Measurements from ENCODE around the gene COQ5. TPM values are rescaled to one million over a fixed set of nuclear protein-coding genes. Genes with fewer than 3 reads are reported as not detected.

The COQ5 gene
- polyA plus RNA-seq, 4 donors = 33.2 to 50.8 (median 41.4) TPM

DNA sequence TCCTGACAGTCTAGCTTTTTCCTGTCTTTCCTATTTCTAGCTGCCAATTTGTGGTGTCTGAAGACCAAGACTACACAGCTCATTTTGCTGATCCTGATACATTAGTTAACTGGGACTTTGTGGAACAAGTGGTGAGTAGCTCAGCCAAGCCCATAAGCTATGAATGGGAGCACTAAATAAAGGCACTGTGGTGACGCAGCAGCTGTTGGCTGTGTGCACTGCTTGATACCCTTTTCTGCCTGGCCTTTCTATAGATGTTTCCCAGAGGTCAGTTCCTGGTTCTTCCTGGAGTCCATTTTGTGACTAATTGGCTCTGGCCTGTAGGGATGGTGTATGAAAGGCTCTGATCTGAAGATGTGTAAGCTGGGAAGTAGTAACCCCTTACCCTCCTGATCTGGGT lies 25.7 kb upstream of the COQ5 start:
- H3K36me3 ChIP-seq (ENCODE audit: control insufficient read depth in 3 of 3, insufficient read depth in 2 of 3, low read depth in 1 of 3, low read length in 3 of 3) = peaks cover 16 to 70% (median 18%) of the 10 kb centered on the region in 3 donors
- H3K9me3 ChIP-seq (ENCODE audit: control insufficient read depth in 2 of 2, insufficient read depth in 1 of 2, low read depth in 1 of 2, low read length in 1 of 2) = no peaks in the 10 kb centered on the region
- no peak overlapping the region for H3K4me3 ChIP-seq (ENCODE audit: low read depth in 1 of 3, low read length in 3 of 3)
- no peaks in the 10 kb centered on the region for H3K27me3 ChIP-seq (ENCODE audit: control insufficient read depth in 3 of 3, insufficient read depth in 3 of 3, low read length in 3 of 3)
- H3K27ac ChIP-seq (ENCODE audit: low read depth in 1 of 3, low read length in 2 of 3) = no peak overlapping the region
- DNase-seq (no peak), FAIRE-seq (no peak)
- 87 to 95% (median 89%) methylated on average over 1 of the region's 1 CpG for WGBS, 3 donors
- H3K4me1 ChIP-seq (ENCODE audit: control insufficient read depth in 3 of 3, insufficient read depth in 2 of 3, low read depth in 1 of 3, low read length in 2 of 3) = peaks cover 2 to 6% (median 3%) of the 10 kb centered on the region in 3 donors

DNA sequence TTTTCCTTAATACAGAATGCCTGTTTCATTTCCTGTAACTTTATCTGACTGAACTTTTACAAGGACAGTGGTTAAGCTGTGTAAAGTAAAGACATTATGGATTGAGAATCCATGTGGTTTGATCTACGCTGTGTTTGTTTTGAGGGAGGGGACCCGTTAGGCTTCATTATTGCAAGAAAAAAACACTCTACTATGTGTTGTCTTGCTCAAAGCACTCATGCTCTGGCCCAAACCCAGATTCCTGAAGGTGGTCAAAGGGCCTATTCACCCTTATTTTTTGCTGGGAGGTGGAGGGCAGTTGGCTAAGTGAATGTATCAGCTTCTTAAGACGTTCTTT lies 17.1 kb upstream of the COQ5 start:
- Histone ChIP-seq H3K4me3 (ENCODE audit: low read depth in 1 of 3, low read length in 3 of 3) (no peak overlapping the region), H3K4me1 (ENCODE audit: control insufficient read depth in 3 of 3, insufficient read depth in 2 of 3, low read depth in 1 of 3, low read length in 2 of 3) (peaks cover 2 to 4% (median 3%) of the 10 kb centered on the region in 3 donors), H3K36me3 (ENCODE audit: control insufficient read depth in 3 of 3, insufficient read depth in 2 of 3, low read depth in 1 of 3, low read length in 3 of 3) (peaks cover 16 to 60% (median 17%) of the 10 kb centered on the region in 3 donors), H3K9me3 (ENCODE audit: control insufficient read depth in 2 of 2, insufficient read depth in 1 of 2, low read depth in 1 of 2, low read length in 1 of 2) (no peaks in the 10 kb centered on the region), H3K27ac (ENCODE audit: low read depth in 1 of 3, low read length in 2 of 3) (no peak overlapping the region), H3K27me3 (ENCODE audit: control insufficient read depth in 3 of 3, insufficient read depth in 3 of 3, low read length in 3 of 3) (no peaks in the 10 kb centered on the region)
- DNase-seq = no peak
- 60 to 65% (median 64%) methylated on average over 3 of the region's 3 CpGs for WGBS, 3 donors
- no peak for FAIRE-seq

DNA sequence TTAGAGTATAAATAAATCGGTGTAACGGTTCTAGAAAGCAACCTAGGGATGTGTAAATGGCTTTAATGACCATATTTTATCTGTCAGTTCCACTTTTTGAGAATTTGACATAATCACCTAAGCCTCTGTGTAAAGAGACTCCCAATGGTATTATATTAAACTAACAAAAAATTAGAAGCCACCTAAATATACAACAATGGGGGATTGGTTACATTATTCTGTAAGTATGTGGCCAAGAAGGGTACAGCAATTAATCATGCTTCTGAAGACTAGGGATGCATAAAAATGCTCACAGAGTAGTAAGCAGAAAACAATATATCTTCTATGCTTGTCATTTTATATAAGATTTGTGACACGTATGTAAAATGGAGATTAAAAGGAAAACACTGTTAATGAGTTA lies 15.7 kb upstream of the COQ5 start:
- no peaks in the 10 kb centered on the region for H3K27me3 ChIP-seq (ENCODE audit: control insufficient read depth in 3 of 3, insufficient read depth in 3 of 3, low read length in 3 of 3)
- DNase-seq (no peak), FAIRE-seq (no peak)
- H3K9me3 ChIP-seq (ENCODE audit: control insufficient read depth in 2 of 2, insufficient read depth in 1 of 2, low read depth in 1 of 2, low read length in 1 of 2) = no peaks in the 10 kb centered on the region
- H3K36me3 ChIP-seq (ENCODE audit: control insufficient read depth in 3 of 3, insufficient read depth in 2 of 3, low read depth in 1 of 3, low read length in 3 of 3) = peaks cover 16 to 54% (median 17%) of the 10 kb centered on the region in 3 donors
- 72 to 83% (median 81%) methylated on average over 3 of the region's 3 CpGs for WGBS, 3 donors
- no peak overlapping the region for H3K4me3 ChIP-seq (ENCODE audit: low read depth in 1 of 3, low read length in 3 of 3)
- peaks cover 2 to 10% (median 7%) of the 10 kb centered on the region in 3 donors for H3K4me1 ChIP-seq (ENCODE audit: control insufficient read depth in 3 of 3, insufficient read depth in 2 of 3, low read depth in 1 of 3, low read length in 2 of 3)
- no peak overlapping the region for H3K27ac ChIP-seq (ENCODE audit: low read depth in 1 of 3, low read length in 2 of 3)

DNA sequence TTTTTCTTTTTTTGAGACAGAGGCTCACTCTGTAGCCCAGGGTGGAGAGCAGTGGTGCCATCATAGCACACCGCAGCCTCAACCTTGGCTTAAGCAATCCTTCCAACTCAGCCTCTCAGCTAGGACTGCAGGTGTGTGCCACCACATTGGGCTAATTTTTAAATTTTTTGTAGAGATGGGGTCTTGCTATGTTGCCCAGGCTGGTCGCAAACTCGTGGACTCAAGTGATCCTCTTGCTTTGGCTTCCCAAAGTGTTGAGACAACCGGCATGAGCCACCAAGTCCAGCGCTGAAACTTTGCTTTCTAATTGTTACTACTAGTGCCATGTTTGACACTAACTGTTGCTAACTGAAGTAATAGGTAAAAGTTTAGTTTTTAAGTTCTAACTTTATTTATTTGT lies 13.2 kb upstream of the COQ5 start:
- Histone ChIP-seq H3K36me3 (ENCODE audit: control insufficient read depth in 3 of 3, insufficient read depth in 2 of 3, low read depth in 1 of 3, low read length in 3 of 3) (peaks cover 5 to 42% (median 6%) of the 10 kb centered on the region in 3 donors), H3K27me3 (ENCODE audit: control insufficient read depth in 3 of 3, insufficient read depth in 3 of 3, low read length in 3 of 3) (no peaks in the 10 kb centered on the region), H3K27ac (ENCODE audit: low read depth in 1 of 3, low read length in 2 of 3) (no peak overlapping the region), H3K9me3 (ENCODE audit: control insufficient read depth in 2 of 2, insufficient read depth in 1 of 2, low read depth in 1 of 2, low read length in 1 of 2) (no peaks in the 10 kb centered on the region), H3K4me1 (ENCODE audit: control insufficient read depth in 3 of 3, insufficient read depth in 2 of 3, low read depth in 1 of 3, low read length in 2 of 3) (peaks cover 4 to 29% (median 26%) of the 10 kb centered on the region in 3 donors), H3K4me3 (ENCODE audit: low read depth in 1 of 3, low read length in 3 of 3) (no peak overlapping the region)
- DNase-seq (no peak), FAIRE-seq (no peak)
- WGBS, 3 donors = 95 to 98% (median 96%) methylated on average over 5 of the region's 5 CpGs

DNA sequence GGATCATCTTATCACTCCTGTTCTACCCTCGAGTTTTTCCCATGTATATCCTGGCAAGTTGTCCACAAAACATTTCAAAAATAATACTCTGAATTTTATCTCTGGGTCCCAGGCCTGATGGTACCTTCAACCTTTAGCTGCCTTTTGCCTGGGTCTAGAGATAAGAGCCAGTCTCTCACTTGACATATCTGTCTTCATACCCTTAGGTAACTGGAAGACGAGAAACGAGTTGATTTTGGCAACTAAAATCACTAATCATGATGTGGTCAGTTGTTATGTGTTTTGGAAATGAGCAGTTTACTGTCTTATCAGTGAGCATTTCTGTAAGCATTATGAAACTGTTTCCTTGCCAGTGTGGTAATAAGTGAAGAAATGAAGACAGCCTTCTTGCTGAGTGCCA lies 11.5 kb upstream of the COQ5 start:
- DNase-seq (no peak), FAIRE-seq (no peak)
- H3K36me3 ChIP-seq (ENCODE audit: control insufficient read depth in 3 of 3, insufficient read depth in 2 of 3, low read depth in 1 of 3, low read length in 3 of 3) = peaks cover 2 to 40% (median 5%) of the 10 kb centered on the region in 3 donors
- no peaks in the 10 kb centered on the region for H3K9me3 ChIP-seq (ENCODE audit: control insufficient read depth in 2 of 2, insufficient read depth in 1 of 2, low read depth in 1 of 2, low read length in 1 of 2)
- H3K27ac ChIP-seq (ENCODE audit: low read depth in 1 of 3, low read length in 2 of 3) = no peak overlapping the region
- no peaks in the 10 kb centered on the region for H3K27me3 ChIP-seq (ENCODE audit: control insufficient read depth in 3 of 3, insufficient read depth in 3 of 3, low read length in 3 of 3)
- H3K4me3 ChIP-seq (ENCODE audit: low read depth in 1 of 3, low read length in 3 of 3) = no peak overlapping the region
- peaks cover 4 to 40% (median 31%) of the 10 kb centered on the region in 3 donors for H3K4me1 ChIP-seq (ENCODE audit: control insufficient read depth in 3 of 3, insufficient read depth in 2 of 3, low read depth in 1 of 3, low read length in 2 of 3)
- 10 to 24% (median 13%) methylated on average over 3 of the region's 3 CpGs for WGBS, 3 donors

DNA sequence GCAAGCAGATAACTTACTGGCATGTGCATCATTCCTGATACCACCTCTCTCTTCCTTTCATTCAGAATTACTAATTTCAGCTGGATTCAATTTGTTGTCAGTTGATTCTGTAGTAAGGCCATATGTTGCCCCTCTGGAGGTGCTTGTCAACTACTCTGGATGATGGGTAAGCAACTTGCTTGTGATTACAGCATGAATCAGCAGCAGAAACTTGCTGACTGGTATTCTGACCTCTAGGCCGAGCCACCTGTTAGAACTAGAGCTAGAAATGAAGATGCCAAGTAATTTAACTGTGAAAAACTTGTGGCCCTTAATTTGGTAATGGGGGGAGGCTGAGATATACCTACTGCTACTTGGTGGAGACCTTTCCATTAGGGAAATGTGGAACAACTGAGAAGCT lies 10.3 kb upstream of the COQ5 start:
- Histone ChIP-seq H3K27ac (ENCODE audit: low read depth in 1 of 3, low read length in 2 of 3) (peak overlapping the region in 1 of 3 donors; percentile 40), H3K36me3 (ENCODE audit: control insufficient read depth in 3 of 3, insufficient read depth in 2 of 3, low read depth in 1 of 3, low read length in 3 of 3) (peaks cover under 1 to 37% (median 5%) of the 10 kb centered on the region in 3 donors), H3K4me1 (ENCODE audit: control insufficient read depth in 3 of 3, insufficient read depth in 2 of 3, low read depth in 1 of 3, low read length in 2 of 3) (peaks cover 4 to 40% (median 31%) of the 10 kb centered on the region in 3 donors), H3K27me3 (ENCODE audit: control insufficient read depth in 3 of 3, insufficient read depth in 3 of 3, low read length in 3 of 3) (no peaks in the 10 kb centered on the region), H3K4me3 (ENCODE audit: low read depth in 1 of 3, low read length in 3 of 3) (no peak overlapping the region), H3K9me3 (ENCODE audit: control insufficient read depth in 2 of 2, insufficient read depth in 1 of 2, low read depth in 1 of 2, low read length in 1 of 2) (no peaks in the 10 kb centered on the region)
- FAIRE-seq = no peak
- WGBS, 3 donors = 14 to 43% (median 28%) methylated on average over 1 of the region's 1 CpG
- DNase-seq = peak in 1 of 2 donors; percentile 44

DNA sequence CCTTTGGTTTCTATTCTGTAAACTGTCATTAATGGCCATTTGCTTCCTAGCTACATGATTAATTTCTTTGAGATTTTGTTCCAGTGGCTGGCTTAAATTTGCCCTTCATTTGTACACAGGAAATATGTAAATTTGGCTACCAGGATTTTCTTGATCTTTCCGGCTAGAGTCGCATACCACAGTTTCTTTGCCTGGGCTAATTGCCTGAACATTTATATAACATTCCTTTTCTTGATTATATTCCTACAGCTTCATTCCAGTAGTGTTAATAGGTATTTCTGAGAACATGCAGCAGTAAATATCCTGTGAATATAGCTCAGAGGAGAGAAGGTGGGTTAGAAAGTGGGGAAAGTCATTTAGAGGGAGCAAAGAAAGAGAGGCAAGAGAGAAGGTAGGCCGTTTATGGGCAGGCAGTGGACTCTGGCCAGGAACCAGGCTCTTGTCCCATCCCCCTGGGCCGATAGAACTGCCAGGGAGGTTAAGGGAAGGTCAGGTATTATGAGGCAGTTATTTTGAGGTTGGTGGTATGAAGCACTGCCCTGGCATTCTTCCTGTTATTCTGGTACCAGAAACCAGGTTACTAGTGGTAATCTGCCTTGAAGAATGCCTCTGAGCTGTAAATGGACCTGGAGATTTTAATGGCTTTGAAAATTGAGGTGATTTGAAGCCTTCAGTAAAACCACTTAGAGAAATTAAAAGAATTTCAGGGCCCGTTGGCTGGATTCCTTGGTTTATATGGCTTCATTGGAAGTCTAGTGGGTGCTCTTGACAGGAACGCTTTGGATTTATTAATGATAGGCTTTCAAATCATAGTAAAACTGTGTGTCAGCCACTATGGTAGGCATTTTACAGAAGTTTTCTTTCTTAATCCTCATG lies 9.6 kb upstream of the COQ5 start:
- DNase-seq (peak; percentile 75 to 86), FAIRE-seq (no peak)
- Histone ChIP-seq H3K9me3 (ENCODE audit: control insufficient read depth in 2 of 2, insufficient read depth in 1 of 2, low read depth in 1 of 2, low read length in 1 of 2) (no peaks in the 10 kb centered on the region), H3K4me1 (ENCODE audit: control insufficient read depth in 3 of 3, insufficient read depth in 2 of 3, low read depth in 1 of 3, low read length in 2 of 3) (peaks cover 4 to 40% (median 31%) of the 10 kb centered on the region in 3 donors), H3K36me3 (ENCODE audit: control insufficient read depth in 3 of 3, insufficient read depth in 2 of 3, low read depth in 1 of 3, low read length in 3 of 3) (peaks cover 0 to 30% (median 5%) of the 10 kb centered on the region in 3 donors), H3K27ac (ENCODE audit: low read depth in 1 of 3, low read length in 2 of 3) (peak overlapping the region; percentile 40 to 87 (median 56)), H3K4me3 (ENCODE audit: low read depth in 1 of 3, low read length in 3 of 3) (peak overlapping the region in 1 of 3 donors; percentile 78), H3K27me3 (ENCODE audit: control insufficient read depth in 3 of 3, insufficient read depth in 3 of 3, low read length in 3 of 3) (no peaks in the 10 kb centered on the region)
- 8 to 15% (median 12%) methylated on average over 6 of the region's 6 CpGs for WGBS, 3 donors

DNA sequence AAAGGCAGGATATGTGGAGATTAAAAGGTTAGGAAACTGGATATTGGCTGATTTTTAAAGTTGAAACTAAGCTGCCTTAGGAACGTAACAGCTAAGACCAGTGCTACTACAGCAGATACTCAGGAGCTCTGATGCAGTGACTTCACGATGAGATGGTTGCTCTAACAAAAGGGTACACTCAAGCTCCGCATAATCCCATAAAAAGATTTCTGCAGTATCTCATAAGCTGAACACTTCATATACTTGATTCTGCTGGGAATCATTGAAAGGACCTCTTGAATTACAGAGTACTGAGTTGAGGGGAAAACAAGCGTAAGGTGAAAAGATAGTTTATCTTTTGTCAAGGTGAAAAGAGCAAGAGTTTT lies 8.9 kb upstream of the COQ5 start:
- H3K4me1 ChIP-seq (ENCODE audit: control insufficient read depth in 3 of 3, insufficient read depth in 2 of 3, low read depth in 1 of 3, low read length in 2 of 3) = peaks cover 4 to 40% (median 31%) of the 10 kb centered on the region in 3 donors
- FAIRE-seq = no peak
- WGBS, 3 donors = 20 to 41% (median 32%) methylated on average over 4 of the region's 4 CpGs

More for the DNA sequence above, 8.9 kb upstream of the COQ5 start:
- Histone ChIP-seq H3K4me3 (ENCODE audit: low read depth in 1 of 3, low read length in 3 of 3) (peak overlapping the region in 1 of 3 donors; percentile 78), H3K27me3 (ENCODE audit: control insufficient read depth in 3 of 3, insufficient read depth in 3 of 3, low read length in 3 of 3) (no peaks in the 10 kb centered on the region), H3K36me3 (ENCODE audit: control insufficient read depth in 3 of 3, insufficient read depth in 2 of 3, low read depth in 1 of 3, low read length in 3 of 3) (peaks cover 0 to 26% (median 5%) of the 10 kb centered on the region in 3 donors), H3K9me3 (ENCODE audit: control insufficient read depth in 2 of 2, insufficient read depth in 1 of 2, low read depth in 1 of 2, low read length in 1 of 2) (no peaks in the 10 kb centered on the region), H3K27ac (ENCODE audit: low read depth in 1 of 3, low read length in 2 of 3) (peak overlapping the region; percentile 6 to 40 (median 14))
- DNase-seq = no peak

Data from small intestine (tissue), 7 donors.